GM12864 (cell line): ENCODE measurements around the gene CPT1B.

Experiments
- DNase-seq: peaks from one replicate; pipeline ENCODE4 v3.0.0-alpha.2; 2011; ENCODE audit warnings: low read depth
- H3K4me3 ChIP-seq: 2 replicates; pipeline ENCODE4 v1.5.1; 2011; ENCODE audit warnings: mild to moderate bottlenecking, low read depth, low read length, control low read depth
- TF ChIP-seq, protein P1 (sequence below): IDR thresholded peaks from 2 replicates; pipeline ENCODE4 v1.5.1; 2011; ENCODE audit warnings: low read depth, mild to moderate bottlenecking, moderate library complexity, low read length, control low read depth, inconsistent platforms; ENCODE audit errors: missing control alignments

CPT1B gene

DNA sequence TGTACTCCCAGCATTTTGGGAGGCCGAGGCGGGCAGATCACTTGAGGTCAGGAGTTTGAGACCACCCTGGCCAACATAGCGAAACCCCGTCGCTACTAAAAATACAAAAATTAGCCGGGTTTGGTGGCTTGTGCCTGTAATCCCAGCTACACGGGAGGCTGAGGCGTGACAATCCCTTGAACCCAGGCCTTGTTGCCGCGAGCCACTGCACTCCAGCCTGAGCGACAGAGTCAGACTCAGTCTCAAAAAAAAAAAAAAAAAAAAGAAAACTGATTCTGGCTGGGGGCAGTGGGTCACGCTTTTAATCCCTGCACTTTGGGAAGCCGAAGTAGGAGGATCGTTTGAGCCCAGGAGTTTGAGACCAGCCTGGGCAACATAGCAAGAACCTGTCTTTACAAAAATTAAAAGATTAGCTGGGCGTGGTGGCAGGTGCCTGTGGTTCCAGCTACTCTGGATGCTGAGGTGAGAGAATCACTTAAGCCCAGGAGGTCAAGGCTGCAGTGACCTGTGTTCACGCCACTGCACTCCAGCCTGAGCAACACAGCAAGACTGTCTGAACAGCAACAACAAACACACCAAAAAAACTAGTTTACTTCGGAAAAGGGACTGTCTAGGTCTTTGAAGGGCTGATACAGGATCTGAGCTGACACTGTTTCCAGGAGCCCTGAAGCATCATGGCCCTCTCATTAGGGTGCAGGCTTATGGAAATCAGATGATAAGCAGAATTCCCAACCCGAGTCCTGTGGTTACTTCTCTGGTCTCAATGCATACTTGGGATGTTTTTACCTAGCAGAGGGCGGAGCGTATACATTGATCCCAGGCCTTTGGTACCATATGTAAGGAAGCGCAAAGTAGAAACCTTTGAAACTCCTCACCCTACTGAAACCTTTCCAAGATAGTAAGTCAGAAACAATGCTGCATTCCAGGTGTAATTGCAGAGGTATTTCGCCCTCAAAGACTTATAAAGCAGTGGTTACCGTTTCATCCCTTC is 6.2 kb upstream of the CPT1B start:
- TF ChIP-seq, protein P1, sequence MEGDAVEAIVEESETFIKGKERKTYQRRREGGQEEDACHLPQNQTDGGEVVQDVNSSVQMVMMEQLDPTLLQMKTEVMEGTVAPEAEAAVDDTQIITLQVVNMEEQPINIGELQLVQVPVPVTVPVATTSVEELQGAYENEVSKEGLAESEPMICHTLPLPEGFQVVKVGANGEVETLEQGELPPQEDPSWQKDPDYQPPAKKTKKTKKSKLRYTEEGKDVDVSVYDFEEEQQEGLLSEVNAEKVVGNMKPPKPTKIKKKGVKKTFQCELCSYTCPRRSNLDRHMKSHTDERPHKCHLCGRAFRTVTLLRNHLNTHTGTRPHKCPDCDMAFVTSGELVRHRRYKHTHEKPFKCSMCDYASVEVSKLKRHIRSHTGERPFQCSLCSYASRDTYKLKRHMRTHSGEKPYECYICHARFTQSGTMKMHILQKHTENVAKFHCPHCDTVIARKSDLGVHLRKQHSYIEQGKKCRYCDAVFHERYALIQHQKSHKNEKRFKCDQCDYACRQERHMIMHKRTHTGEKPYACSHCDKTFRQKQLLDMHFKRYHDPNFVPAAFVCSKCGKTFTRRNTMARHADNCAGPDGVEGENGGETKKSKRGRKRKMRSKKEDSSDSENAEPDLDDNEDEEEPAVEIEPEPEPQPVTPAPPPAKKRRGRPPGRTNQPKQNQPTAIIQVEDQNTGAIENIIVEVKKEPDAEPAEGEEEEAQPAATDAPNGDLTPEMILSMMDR = no peak
- no peak for DNase-seq
- no peak overlapping the region for H3K4me3 ChIP-seq

DNA sequence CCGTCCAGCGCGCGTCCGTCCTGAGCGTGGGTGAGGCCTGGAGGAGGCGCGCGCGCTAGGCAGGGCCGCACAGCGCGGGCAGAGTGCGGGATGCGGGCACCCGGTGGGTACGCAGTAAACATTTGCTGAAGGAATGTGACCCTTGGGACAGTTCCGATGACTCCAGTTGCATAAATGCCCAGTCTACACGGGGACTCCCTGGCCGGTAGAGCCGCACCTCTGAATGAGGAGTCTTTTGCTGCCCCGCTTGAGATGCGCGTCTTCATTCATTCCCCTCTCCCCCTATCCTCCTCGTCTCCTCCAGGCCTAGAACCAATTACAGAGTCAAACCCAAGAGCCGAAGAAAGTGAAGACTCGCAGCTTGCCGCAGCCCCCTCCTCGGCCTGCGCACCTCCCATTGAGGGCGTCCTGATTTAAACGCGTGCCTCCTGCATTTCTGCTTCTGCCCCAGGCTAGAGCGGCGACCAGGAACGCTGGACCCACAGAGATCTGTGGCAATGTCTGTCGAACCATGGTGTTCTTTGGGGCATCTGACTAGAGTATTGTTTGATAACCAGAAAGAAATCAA is 5.2 kb upstream of the CPT1B start:
- TF ChIP-seq, protein P1 = no peak
- H3K4me3 ChIP-seq = peak overlapping the region; percentile 95
- no peak for DNase-seq

DNA sequence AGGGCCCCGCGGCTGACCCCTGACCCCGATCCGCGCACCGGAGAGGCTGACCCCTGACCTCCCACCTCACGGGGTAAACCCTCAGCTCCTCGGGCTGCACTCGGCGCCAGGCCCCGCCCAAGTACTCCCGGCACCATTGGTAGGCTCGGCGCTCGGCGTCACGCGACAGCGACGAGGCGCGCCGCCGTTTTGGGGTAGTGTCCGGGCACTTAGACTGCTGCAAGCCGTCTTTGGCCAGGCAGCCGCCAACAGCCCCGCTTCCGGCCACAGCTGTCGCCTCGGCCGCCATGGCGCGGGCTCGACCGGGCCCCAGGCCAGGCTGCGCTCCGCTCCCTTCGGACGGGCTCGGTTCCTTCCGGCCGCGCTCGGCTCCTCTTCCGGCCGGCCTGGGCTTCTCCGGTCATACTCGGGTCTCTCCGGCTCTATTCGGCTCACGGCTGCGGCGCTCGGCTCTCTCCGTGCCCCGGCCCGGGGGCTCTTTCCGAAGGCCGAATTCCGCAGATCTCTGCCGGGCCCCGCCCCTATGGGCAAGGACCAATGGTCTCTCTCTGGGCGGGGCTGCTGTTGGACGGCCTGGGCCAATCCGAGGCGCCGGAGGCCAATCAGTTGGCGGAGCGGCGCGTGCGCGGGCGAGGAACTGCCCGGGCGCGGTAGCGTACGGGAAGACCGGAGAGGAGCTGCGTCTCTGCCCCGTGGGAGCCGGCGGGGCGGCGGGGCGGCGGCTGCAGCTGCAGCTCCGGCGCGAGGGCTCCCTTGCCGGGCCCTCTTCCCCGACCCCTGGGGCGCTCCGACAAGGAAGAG is 4.5 kb upstream of the CPT1B start, which contains the start of gene CHKB:
Gene CHKB (minus strand): TSS at position 357 of the 801 bp plus-strand sequence. CDS start 68 bp downstream, at position 289.
- H3K4me3 ChIP-seq = peak within 1 kb of the TSS; percentile 95
- TF ChIP-seq, protein P1 = no peak
- peak; percentile 88 for DNase-seq

DNA sequence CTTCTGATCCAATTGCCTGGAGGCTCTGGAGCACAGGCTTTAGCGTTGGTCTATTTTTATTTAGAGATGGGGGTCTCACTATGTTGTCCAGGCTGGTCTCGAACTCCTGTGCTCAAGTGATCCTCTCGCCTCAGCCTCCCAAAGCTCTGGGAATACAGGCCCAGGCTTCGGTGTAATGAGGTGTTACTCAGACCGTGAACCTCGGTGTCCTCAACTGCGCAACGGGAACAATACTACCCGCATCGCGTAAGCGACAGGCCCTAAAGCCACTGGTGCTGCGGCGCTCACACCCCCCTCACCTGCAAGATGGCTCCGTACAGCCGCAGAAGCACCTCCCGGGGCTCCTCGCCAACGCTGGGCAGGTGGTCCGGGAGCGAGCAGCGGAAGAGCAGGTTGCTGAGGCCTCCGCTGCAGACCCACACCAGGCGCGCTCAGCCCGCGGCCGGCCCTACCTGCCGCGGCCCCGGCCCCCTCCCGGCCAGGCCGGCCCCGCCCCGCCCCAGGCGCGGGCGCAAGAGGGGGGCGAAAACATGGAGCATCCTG is 3.8 kb upstream of the CPT1B start:
- peak overlapping the region; percentile 95 for H3K4me3 ChIP-seq
- TF ChIP-seq, protein P1 = no peak
- DNase-seq = no peak

DNA sequence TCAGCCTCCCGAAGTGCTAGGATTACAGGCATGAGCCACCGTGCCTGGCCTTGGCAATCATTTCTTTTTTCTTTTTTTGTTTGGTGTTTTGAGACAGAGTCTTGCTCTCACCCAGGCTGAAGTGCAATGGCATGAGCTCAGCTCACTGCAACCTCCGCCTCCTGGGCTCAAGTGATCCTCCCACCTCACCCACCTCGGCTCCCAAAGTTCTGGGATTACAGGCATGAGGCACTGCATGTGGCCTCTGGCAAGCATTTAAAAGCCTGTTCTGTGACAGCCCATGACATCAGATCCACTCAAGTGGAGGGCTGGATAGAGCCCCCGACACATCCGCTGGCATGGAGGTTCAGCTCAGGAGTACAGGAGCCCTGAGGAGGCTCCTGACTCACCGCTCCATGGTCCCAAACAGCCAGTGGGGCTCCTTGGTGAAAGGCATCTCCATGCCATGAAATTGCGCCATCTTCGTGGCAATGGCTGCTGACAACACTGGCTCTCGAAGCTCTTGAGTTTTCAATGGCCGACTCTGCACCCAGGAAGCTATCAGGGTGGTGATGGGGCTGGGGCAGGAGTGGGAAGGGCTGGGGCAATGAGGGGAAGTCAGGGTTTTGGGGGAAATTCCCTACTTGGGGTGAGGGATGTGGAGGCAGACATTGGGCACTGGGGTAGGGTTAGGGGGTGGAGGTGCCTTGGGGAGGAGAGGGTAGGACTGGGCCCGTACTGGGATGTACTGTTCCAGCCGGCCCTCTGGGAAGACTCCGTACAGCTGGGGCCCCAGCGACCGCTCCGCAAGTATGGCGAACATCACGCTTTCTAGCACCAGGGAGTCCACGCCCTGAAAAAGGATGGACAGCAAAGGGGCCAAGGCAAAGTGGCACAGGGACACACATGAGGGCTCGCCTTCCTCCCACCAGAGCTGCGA is 3.1 kb upstream of the CPT1B start:
- no peak for DNase-seq
- peak overlapping the region; percentile 95 for H3K4me3 ChIP-seq
- TF ChIP-seq, protein P1 = no peak
